Neural cell (in vitro differentiated cells): Measurements from ENCODE around the gene TMEM54. TPM values are rescaled to one million over a fixed set of nuclear protein-coding genes. Genes with fewer than 3 reads are reported as not detected.

ENCODE experiments used
- H2AFZ ChIP-seq: fragments of 200-600, 300-800 bp; sonication (generic), shearing (Covaris generic); 2 replicates; pipeline ENCODE4 v1.6.0; 2014; ENCODE audit warnings: low read depth, mild to moderate bottlenecking, antibody characterized with exemption, low read length, moderate library complexity
- H3F3A ChIP-seq: fragments of 200-600 bp; shearing (Covaris generic); 2 replicates; pipeline ENCODE4 v1.6.1; 2016; ENCODE audit warnings: mild to moderate bottlenecking, moderate library complexity, mixed read lengths, antibody characterized with exemption, low read length; ENCODE audit not compliant: insufficient read depth, poor library complexity, severe bottlenecking
- H3K27ac ChIP-seq: fragments of 200-600, 300-800 bp; sonication (generic), shearing (Covaris generic); 2 replicates; pipeline ENCODE4 v1.5.1; 2014; ENCODE audit warnings: mild to moderate bottlenecking, low read length, moderate library complexity
- H3K27me3 ChIP-seq: fragments of 300-800, 200-600 bp; sonication (generic), shearing (Covaris generic); 2 replicates; pipeline ENCODE4 v1.6.0; 2014; ENCODE audit warnings: mild to moderate bottlenecking, low read depth, low read length, moderate library complexity; ENCODE audit not compliant: insufficient read depth
- H3K36me3 ChIP-seq: fragments of 300-800, 200-600 bp; sonication (generic), shearing (Covaris generic); 2 replicates; pipeline ENCODE4 v1.5.1; 2014; ENCODE audit warnings: mild to moderate bottlenecking, antibody characterized with exemption, low read length, moderate library complexity; ENCODE audit not compliant: insufficient read depth
- H3K4me2 ChIP-seq: fragments of 300-800, 200-600 bp; sonication (generic), shearing (Covaris generic); 2 replicates; pipeline ENCODE4 v1.6.0; 2014; ENCODE audit warnings: mild to moderate bottlenecking, low read length
- H3K4me3 ChIP-seq: fragments of 300-800, 200-600 bp; sonication (generic), shearing (Covaris generic); 2 replicates; pipeline ENCODE4 v1.5.1; 2014; ENCODE audit warnings: mild to moderate bottlenecking, low read length, moderate library complexity
- H3K79me2 ChIP-seq: fragments of 200-600 bp; shearing (Covaris generic); replicated peaks from 2 replicates; pipeline ENCODE4 v1.6.0; 2014; ENCODE audit warnings: mild to moderate bottlenecking, low read length, moderate library complexity; ENCODE audit not compliant: insufficient read depth
- H3K9ac ChIP-seq: fragments of 300-800, 200-600 bp; sonication (generic), shearing (Covaris generic); 2 replicates; pipeline ENCODE4 v1.6.1; 2016; ENCODE audit warnings: mild to moderate bottlenecking, low read length, mixed read lengths
- H3K9me2 ChIP-seq: fragments of 200-600 bp; shearing (Covaris generic); 2 replicates; pipeline ENCODE4 v1.6.1; 2016; ENCODE audit warnings: mild to moderate bottlenecking, low read length, mixed read lengths; ENCODE audit not compliant: insufficient read depth
- H3K9me3 ChIP-seq: fragments of 200-600, 300-800 bp; sonication (generic), shearing (Covaris generic); 2 replicates; pipeline ENCODE4 v1.6.1; 2016; ENCODE audit warnings: mild to moderate bottlenecking, mixed run types, low read length, moderate library complexity, mixed read lengths
- H4K20me1 ChIP-seq: fragments of 200-600 bp; shearing (Covaris generic); 2 replicates; pipeline ENCODE4 v1.6.1; 2016; ENCODE audit warnings: mild to moderate bottlenecking, mixed run types; ENCODE audit not compliant: insufficient read depth
- EP300 ChIP-seq: fragments of 450-650 bp; conservative IDR thresholded peaks from 2 replicates; pipeline ENCODE4 v1.6.1; 2014; ENCODE audit warnings: antibody characterized with exemption, mild to moderate bottlenecking, moderate library complexity; ENCODE audit not compliant: poor library complexity, severe bottlenecking
- EZH2 ChIP-seq: fragments of 200-600, 300-800 bp; shearing (Covaris generic), sonication (generic); IDR thresholded peaks from 2 replicates; pipeline ENCODE4 v1.6.1; 2014; ENCODE audit warnings: antibody characterized with exemption, low read length, borderline replicate concordance, mild to moderate bottlenecking; ENCODE audit not compliant: insufficient read depth, poor library complexity, severe bottlenecking
- MXI1 ChIP-seq: fragments of 450-650 bp; conservative IDR thresholded peaks from 2 replicates; pipeline ENCODE4 v1.6.1; 2014; ENCODE audit warnings: antibody characterized with exemption, mild to moderate bottlenecking; ENCODE audit not compliant: poor library complexity, severe bottlenecking
- POLR2AphosphoS5 ChIP-seq: IDR thresholded peaks from 2 replicates; pipeline ENCODE4 v1.6.1; 2012
- RAD21 ChIP-seq: fragments of 450-650 bp; conservative IDR thresholded peaks from 2 replicates; pipeline ENCODE4 v1.6.1; 2014; ENCODE audit warnings: antibody characterized with exemption, mild to moderate bottlenecking, moderate library complexity
- SMC3 ChIP-seq: fragments of 450-650 bp; conservative IDR thresholded peaks from 2 replicates; pipeline ENCODE4 v1.6.1; 2014; ENCODE audit warnings: antibody characterized with exemption, mild to moderate bottlenecking, moderate library complexity; ENCODE audit not compliant: poor library complexity
- TAF1 ChIP-seq: IDR thresholded peaks from 2 replicates; pipeline ENCODE4 v1.6.1; 2012; ENCODE audit warnings: low read depth
- polyA plus RNA-seq: library from polyadenylated mRNA; depleted of rRNA; stranded (reverse); fragments of >200 nt; gene quantifications from 2 replicates; pipeline ENCODE4 v1.2.3, GENCODE V29; 2014
- TF ChIP-seq, protein P1 (sequence below): fragments of 450-650 bp; IDR thresholded peaks from 2 replicates; pipeline ENCODE4 v1.5.1; 2014; ENCODE audit warnings: antibody characterized with exemption, mild to moderate bottlenecking, moderate library complexity; ENCODE audit not compliant: poor library complexity, severe bottlenecking
- TF ChIP-seq, protein P2 (sequence below): IDR thresholded peaks from 2 replicates; pipeline ENCODE4 v1.6.1; 2012; ENCODE audit warnings: borderline replicate concordance

Gene TMEM54
- polyA plus RNA-seq, 1 donor from 2014 or later: not detected

GRCh38 chr1:32865639-32866405 lies 35.4 kb downstream of the TMEM54 start:
- H3K9ac ChIP-seq: no peak overlapping the region
- no peaks in the 10 kb centered on the region for H4K20me1 ChIP-seq
- no peak overlapping the region for H2AFZ ChIP-seq
- no peaks in the 10 kb centered on the region for H3K27me3 ChIP-seq
- H3K4me2 ChIP-seq: no peak overlapping the region
- TF ChIP-seq TAF1 (no peak), POLR2AphosphoS5 (no peak), EZH2 (no peak), RAD21 (no peak), MXI1 (no peak), SMC3 (no peak)
- TF ChIP-seq, protein P1, sequence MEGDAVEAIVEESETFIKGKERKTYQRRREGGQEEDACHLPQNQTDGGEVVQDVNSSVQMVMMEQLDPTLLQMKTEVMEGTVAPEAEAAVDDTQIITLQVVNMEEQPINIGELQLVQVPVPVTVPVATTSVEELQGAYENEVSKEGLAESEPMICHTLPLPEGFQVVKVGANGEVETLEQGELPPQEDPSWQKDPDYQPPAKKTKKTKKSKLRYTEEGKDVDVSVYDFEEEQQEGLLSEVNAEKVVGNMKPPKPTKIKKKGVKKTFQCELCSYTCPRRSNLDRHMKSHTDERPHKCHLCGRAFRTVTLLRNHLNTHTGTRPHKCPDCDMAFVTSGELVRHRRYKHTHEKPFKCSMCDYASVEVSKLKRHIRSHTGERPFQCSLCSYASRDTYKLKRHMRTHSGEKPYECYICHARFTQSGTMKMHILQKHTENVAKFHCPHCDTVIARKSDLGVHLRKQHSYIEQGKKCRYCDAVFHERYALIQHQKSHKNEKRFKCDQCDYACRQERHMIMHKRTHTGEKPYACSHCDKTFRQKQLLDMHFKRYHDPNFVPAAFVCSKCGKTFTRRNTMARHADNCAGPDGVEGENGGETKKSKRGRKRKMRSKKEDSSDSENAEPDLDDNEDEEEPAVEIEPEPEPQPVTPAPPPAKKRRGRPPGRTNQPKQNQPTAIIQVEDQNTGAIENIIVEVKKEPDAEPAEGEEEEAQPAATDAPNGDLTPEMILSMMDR: no peak
- H3K27ac ChIP-seq: no peak overlapping the region
- no peaks in the 10 kb centered on the region for H3K79me2 ChIP-seq
- no peaks in the 10 kb centered on the region for H3K9me3 ChIP-seq
- no peaks in the 10 kb centered on the region for H3K36me3 ChIP-seq
- no peaks in the 10 kb centered on the region for H3K9me2 ChIP-seq
- no peak overlapping the region for H3K4me3 ChIP-seq
- H3F3A ChIP-seq: no peaks in the 10 kb centered on the region

- TF ChIP-seq SMC3 (no peak), EP300 (no peak), TAF1 (no peak), POLR2AphosphoS5 (no peak), MXI1 (no peak), RAD21 (no peak)
- TF ChIP-seq, protein P2, sequence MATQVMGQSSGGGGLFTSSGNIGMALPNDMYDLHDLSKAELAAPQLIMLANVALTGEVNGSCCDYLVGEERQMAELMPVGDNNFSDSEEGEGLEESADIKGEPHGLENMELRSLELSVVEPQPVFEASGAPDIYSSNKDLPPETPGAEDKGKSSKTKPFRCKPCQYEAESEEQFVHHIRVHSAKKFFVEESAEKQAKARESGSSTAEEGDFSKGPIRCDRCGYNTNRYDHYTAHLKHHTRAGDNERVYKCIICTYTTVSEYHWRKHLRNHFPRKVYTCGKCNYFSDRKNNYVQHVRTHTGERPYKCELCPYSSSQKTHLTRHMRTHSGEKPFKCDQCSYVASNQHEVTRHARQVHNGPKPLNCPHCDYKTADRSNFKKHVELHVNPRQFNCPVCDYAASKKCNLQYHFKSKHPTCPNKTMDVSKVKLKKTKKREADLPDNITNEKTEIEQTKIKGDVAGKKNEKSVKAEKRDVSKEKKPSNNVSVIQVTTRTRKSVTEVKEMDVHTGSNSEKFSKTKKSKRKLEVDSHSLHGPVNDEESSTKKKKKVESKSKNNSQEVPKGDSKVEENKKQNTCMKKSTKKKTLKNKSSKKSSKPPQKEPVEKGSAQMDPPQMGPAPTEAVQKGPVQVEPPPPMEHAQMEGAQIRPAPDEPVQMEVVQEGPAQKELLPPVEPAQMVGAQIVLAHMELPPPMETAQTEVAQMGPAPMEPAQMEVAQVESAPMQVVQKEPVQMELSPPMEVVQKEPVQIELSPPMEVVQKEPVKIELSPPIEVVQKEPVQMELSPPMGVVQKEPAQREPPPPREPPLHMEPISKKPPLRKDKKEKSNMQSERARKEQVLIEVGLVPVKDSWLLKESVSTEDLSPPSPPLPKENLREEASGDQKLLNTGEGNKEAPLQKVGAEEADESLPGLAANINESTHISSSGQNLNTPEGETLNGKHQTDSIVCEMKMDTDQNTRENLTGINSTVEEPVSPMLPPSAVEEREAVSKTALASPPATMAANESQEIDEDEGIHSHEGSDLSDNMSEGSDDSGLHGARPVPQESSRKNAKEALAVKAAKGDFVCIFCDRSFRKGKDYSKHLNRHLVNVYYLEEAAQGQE: no peak
- TF ChIP-seq, protein P1: no peak
- no peaks in the 10 kb centered on the region for H3K27me3 ChIP-seq
- no peak overlapping the region for H3K27ac ChIP-seq
- H3K4me2 ChIP-seq: no peak overlapping the region
- H3K9ac ChIP-seq: no peak overlapping the region
- no peaks in the 10 kb centered on the region for H3K36me3 ChIP-seq
- H3K9me3 ChIP-seq: no peaks in the 10 kb centered on the region
- no peak overlapping the region for H2AFZ ChIP-seq
- no peaks in the 10 kb centered on the region for H3K9me2 ChIP-seq
- no peaks in the 10 kb centered on the region for H3K79me2 ChIP-seq
- H4K20me1 ChIP-seq: no peaks in the 10 kb centered on the region
- H3F3A ChIP-seq: no peaks in the 10 kb centered on the region
- no peak overlapping the region for H3K4me3 ChIP-seq
Measured at GRCh38 chr1:32864375-32865019, 36.7 kb downstream of the TMEM54 start.
